GM12873 (cell line): ENCODE results near the gene REG1A.

Experiments
- TF ChIP-seq, protein P1 (sequence below): IDR thresholded peaks from 2 replicates; pipeline ENCODE4 v1.5.1; 2012; ENCODE audit warnings: low read depth, mild to moderate bottlenecking, moderate library complexity, low read length, control low read depth; ENCODE audit not compliant: insufficient read depth; ENCODE audit errors: missing control alignments

Gene REG1A

GRCh38 chr2:79159030-79159429 lies 38.7 kb downstream of the REG1A start:
- TF ChIP-seq, protein P1, sequence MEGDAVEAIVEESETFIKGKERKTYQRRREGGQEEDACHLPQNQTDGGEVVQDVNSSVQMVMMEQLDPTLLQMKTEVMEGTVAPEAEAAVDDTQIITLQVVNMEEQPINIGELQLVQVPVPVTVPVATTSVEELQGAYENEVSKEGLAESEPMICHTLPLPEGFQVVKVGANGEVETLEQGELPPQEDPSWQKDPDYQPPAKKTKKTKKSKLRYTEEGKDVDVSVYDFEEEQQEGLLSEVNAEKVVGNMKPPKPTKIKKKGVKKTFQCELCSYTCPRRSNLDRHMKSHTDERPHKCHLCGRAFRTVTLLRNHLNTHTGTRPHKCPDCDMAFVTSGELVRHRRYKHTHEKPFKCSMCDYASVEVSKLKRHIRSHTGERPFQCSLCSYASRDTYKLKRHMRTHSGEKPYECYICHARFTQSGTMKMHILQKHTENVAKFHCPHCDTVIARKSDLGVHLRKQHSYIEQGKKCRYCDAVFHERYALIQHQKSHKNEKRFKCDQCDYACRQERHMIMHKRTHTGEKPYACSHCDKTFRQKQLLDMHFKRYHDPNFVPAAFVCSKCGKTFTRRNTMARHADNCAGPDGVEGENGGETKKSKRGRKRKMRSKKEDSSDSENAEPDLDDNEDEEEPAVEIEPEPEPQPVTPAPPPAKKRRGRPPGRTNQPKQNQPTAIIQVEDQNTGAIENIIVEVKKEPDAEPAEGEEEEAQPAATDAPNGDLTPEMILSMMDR = no peak

GRCh38 chr2:79159653-79160052 lies 39.4 kb downstream of the REG1A start, which contains the start of gene REG3A:
TSS of gene REG3A (minus strand) at chr2:79159753. CDS start at chr2:79159405, 348 bp downstream.
- TF ChIP-seq, protein P1 = no peak

- TF ChIP-seq, protein P1 = no peak
Observed at GRCh38 chr2:79162132-79162531, 41.8 kb downstream of the REG1A start.

DNA sequence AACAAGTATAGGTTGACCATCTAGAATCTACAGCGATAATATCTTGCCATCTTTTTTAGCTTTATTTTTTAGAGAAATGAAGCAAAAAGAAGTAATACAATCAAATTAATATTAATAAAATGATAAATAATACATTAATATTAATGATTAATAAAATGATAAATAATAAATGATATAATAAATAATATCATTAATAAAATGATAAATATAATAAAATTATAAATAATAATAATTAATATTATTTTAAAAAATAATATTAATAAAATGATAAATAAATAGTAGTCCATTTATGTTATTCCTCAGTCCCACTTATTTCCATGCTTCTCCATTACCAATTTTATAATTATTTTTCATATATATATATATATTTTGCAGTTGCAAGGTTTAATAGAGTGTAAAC lies 42.5 kb downstream of the REG1A start:
- TF ChIP-seq, protein P1 = no peak

DNA sequence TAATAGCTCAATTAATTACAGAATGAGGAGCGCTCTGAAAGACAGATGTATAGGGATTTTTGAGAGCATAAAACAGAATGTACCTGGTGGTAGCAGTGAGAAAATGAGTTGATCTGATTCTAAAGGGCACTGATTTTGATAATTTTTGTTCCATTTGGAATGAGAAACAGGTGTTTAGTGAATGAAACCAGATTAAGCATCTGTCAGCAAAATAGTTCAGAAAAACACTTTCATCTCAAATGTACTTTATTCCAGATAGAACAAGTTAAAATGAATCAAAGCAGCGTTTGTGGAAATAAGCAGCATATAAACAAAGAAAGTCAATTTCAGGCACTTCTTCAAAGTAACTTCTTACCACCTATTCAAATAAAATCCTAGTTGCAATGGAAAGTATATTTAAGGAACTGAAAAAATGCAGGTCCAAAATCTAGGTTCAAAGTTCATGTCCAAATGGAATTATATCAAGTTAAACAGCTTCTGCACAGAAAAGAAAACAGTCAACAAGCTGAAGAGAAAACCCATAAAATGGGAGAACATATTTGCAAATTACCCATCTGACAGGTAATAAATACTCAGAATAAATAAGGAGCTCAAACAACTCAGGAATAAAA lies 51.2 kb downstream of the REG1A start:
- TF ChIP-seq, protein P1 = no peak
